ENCODE measurements around the gene GPX8.
A peak's percentile ranks its signal among the peaks of the same experiment; 100 is the strongest.

GPX8 gene

GRCh38 chr5:55159763-55160492 is at the start of gene GPX8:
TSS of gene GPX8 (plus strand) at chr5:55160171. CDS start at chr5:55160193, 22 bp downstream.
- DNase-seq: peak; percentile 76

GRCh38 chr5:55110217-55110616 is 49.8 kb upstream of the GPX8 start:
- DNase-seq: no peak

- no peak for DNase-seq
Observed at GRCh38 chr5:55113327-55113726, 46.6 kb upstream of the GPX8 start.

- DNase-seq: no peak
Observed at GRCh38 chr5:55114061-55114460, 45.9 kb upstream of the GPX8 start.

- DNase-seq: no peak
Observed at GRCh38 chr5:55123365-55123764, 36.6 kb upstream of the GPX8 start.

- no peak for DNase-seq
Observed at GRCh38 chr5:55134053-55134722, 25.8 kb upstream of the GPX8 start.

- DNase-seq: no peak
Observed at GRCh38 chr5:55136521-55136920, 23.4 kb upstream of the GPX8 start.

GRCh38 chr5:55140908-55141665 is 18.9 kb upstream of the GPX8 start:
- DNase-seq: no peak

GRCh38 chr5:55141945-55142690 is 17.9 kb upstream of the GPX8 start:
- no peak for DNase-seq

- no peak for DNase-seq
Observed at GRCh38 chr5:55143624-55144023, 16.3 kb upstream of the GPX8 start.

- no peak for DNase-seq
Observed at GRCh38 chr5:55146080-55146479, 13.9 kb upstream of the GPX8 start.

GRCh38 chr5:55146543-55147151 is 13.3 kb upstream of the GPX8 start:
- DNase-seq: peak; percentile 70

- no peak for DNase-seq
Observed at GRCh38 chr5:55149308-55149795, 10.6 kb upstream of the GPX8 start.

- peak; percentile 47 for DNase-seq
Observed at GRCh38 chr5:55151923-55152842, 7.8 kb upstream of the GPX8 start.

- DNase-seq: peak; percentile 48
Observed at GRCh38 chr5:55154873-55155272, 5.1 kb upstream of the GPX8 start.

GRCh38 chr5:55160493-55161209 is 680 bp downstream of the GPX8 start:
- DNase-seq: peak; percentile 81

GRCh38 chr5:55162666-55163065 is 2.7 kb downstream of the GPX8 start:
- no peak for DNase-seq

- no peak for DNase-seq
Observed at GRCh38 chr5:55171471-55171870, 11.5 kb downstream of the GPX8 start.

GRCh38 chr5:55172051-55172899 is 12.3 kb downstream of the GPX8 start:
- peak; percentile 63 for DNase-seq

Measured in NCI-H226 (cell line).